Right kidney (tissue), 1 donor: ENCODE results near the gene CAMTA1.
"Not testable (repeated sequence)": the region's sequence is repeated elsewhere in the genome, so short reads cannot be mapped to it uniquely, and the experiment has no call there.

Source experiments
- DNase-seq: peaks from one replicate; pipeline ENCODE4 v3.0.0-alpha.2; 2016

The CAMTA1 gene

DNA sequence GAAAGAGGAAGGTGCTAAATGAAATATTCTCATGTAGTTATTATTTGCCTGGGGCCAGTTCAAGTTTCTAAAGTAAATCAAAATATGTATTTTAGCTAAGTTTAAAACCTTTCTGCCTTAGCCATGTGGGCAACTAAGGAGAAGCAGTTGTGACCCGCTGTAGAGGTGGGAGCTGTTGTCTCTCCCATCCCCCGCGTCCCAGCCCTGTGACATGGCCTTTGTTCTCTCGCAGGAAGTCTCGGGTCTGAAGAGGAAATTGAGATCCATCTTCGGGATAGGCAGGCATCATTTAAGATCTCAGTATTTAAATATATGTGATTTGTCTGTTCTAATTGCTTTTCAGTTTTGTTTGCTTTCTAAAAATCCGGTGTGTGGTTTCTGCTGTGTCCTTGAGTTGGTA lies 121.5 kb downstream of the CAMTA1 start:
- no peak for DNase-seq

DNA sequence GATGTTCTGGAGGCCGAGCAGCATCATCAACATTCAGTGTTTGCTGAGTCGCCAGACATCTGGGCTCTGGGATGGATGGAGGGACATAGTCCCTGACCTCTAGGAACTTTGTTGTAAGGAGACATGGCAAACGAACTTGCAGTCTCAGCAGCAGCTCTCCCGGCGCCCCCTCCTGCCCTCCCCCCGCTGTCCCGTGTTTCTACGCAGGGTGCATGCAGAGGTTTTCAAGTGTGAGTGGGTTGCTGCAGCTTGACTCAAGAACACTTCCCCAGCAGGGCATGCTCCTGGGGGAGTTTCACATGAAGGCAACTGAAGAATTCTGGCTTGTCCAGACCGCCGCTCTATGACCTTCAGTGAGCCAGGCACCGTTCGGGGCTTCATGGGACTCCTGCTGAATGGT lies 121.9 kb downstream of the CAMTA1 start:
- no peak for DNase-seq

DNA sequence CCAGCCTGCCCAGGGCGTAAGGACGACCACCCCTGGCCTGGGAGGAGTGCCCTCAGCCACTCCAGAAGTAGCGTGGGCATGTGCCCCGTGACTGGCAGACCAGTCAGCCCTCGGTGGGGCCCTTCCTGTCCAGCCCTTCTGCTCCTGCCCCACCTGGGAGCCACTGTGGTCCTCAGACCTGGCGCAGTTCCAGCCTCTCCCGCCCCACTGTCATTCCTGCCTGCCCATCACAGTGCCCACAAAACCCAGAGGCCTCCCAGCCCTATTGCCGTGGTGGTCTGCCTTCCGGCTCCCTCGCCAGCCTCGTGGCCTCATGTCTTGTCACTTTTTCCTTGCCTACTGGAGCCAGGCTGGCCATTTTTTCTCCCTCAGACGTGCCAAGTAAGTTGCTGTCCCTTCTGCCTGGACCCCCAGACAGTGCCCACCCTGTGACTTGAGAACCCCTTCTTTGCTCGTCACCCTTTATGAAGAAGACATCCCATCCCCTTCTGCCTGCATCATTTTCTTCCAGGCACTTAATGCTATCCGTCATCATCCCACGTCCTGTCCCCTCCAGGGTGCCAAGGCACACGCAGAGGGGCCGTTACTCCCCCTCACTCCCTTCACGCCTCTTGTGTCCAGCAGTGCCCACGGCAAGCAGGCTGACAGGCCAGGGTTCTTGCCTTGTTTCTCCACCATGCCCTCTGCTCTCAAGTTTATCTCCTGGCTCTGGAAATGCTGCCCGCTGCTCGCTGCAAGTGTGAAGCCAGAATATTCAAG lies 122.6 kb downstream of the CAMTA1 start:
- DNase-seq = no peak

DNA sequence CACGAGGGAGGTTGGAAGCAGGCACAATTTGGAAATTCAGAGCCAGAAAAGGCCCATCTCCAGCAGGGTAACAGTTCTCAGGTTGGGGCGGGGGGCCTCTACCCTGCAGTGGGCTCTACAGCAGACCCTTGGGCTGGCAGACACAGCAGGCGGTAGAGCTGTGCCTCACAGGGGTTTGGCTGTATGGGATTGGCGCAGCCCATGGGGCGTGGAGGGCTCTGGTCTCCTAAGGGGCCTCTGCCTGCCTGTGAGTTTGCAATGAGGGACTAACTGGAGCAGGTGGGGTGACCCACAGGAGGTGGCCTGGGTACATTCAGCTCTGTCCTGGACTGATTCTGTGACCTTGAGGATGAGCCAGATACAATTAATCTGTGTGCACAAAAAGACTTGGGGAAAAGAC lies 124.1 kb downstream of the CAMTA1 start:
- no peak for DNase-seq

DNA sequence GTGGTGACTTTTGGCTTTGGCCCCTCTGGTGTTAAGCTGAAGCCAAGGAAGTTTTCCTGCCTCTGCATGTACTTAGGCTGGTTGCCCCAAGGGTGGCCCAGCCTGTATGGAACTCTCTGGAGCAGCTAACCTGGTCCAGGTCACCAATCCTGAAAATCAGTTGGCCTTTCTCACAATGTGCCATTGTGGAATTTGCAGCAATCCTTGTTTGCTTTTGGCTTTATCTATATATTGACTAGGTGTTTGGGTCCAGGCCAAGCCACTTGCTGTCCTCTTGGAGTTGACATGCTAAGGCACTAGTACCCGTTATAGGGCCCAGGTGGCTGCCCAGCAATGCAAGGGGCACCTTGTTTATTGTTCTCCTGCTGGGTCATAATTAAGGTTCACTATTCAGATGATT lies 124.6 kb downstream of the CAMTA1 start:
- no peak for DNase-seq

DNA sequence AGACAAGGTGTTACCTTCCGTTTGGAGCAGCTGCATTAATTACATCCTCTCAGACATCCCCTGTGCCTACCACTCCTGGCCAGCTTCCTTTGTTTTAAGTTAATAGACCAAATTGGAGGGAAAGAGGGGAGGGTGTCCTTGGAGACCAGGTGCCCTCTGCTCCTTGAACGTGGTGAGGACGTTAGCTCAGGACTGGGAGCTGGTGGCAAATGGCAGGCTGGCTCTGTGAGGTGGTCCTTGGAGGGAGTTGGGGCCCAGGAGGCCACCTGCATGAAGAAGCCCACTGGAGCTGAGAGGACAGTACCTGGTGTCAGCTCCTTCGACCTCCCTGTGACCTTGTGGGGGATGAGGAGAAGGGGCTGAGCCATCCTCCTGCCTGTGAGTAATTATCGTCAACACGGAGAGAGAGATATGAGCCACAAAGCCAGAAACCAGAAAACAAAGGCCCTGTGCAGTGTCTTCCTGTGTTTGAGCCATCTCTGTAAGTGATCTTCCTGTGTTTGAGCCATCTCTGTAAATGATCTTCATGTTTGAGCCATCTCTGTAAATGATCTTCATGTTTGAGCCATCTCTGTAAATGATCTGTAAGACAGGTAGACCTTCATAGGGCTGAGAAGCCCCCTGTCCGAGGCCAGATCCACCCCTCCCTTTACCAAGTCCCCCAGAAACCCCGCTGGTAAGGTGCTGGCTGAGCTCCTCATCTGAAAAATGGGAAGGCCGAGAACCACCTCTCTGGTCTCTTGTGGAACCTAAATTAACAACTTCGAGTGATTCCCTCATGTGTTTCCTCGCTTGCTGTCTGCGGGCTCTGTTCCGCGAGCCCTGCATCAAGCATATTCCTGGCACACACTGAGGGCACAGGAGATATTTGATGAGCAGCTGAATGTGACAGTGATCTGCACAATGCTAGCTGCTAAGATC lies 126.0 kb downstream of the CAMTA1 start:
- no peak for DNase-seq

DNA sequence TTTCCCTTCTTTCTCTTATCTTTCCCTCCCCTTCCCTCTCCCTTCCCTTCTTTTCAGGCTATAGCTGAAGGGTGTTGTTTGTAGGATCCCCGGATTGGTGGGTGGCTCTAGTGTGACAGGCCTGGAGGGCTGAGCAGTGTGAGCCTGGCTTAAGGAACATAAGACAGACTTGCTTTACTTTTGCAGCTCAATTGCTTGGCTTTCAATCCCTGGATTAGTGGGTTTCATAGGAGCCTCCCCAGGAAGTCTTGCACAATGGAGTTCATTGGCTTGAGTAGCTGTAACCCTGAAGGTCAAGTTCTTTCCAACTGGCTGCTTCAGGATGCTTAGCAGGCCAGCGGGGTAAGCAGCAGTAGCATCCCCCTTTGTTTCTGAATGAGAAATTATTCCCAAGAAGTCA lies 126.7 kb downstream of the CAMTA1 start:
- no peak for DNase-seq

DNA sequence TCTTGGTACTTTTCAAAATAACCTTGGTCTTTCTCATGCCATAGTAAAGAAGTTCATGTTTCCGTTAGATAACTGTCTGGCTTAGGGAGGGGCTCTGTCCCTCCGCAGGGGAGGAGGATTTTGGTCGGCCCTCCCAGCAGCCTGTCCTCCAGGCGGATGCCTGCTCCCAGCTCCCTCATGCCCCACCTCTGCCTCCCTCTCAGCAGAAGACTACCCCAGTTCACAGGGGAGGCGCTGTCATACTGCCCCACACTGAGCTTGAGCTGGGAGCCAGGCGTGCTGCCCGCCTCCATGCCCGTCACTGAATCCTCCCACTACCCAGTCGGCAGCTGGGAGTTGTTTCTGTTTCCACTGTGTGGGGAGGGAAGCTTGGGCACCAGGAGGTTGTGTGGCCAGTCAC lies 127.3 kb downstream of the CAMTA1 start:
- DNase-seq = peak; percentile 49

DNA sequence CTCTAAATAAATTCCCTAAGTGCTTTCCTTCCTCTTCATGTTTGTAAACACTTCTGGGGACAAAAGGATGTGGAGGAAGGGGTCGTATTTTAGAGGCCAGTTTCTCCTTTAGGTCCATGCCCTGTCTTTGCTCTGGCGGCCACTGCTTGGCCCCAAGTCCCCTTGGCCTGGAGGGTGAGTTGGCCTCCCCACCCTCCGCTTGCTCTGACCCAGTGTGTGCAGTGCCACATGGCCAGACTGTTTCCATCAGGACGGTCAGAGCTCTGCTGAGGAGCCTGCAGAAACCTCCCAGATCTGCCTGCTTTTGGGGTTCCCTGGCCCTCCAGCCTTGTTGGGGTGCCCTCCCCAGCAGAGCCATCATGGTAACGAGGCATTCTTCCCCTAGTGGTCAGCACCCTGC lies 127.8 kb downstream of the CAMTA1 start:
- no peak for DNase-seq

DNA sequence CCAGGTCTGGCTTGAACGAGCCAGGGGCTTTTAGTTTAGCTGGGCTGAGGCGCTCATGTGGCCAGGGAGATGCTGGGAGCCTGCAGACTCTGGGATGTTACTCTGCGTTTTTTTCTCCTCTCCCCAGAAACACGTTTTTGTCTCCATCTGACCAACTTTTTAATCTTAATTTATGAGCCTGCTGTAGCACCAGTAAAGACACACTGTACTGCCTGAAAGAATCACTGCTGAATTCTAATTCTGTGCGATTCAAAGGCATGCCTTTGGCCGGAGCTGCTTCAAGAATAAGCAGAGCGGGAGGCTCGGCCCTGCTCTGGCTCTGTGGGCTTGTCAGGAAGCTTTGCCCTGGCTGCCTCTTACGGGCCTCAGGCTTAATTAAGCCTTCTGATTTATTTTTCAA lies 129.5 kb downstream of the CAMTA1 start:
- DNase-seq = no peak

DNA sequence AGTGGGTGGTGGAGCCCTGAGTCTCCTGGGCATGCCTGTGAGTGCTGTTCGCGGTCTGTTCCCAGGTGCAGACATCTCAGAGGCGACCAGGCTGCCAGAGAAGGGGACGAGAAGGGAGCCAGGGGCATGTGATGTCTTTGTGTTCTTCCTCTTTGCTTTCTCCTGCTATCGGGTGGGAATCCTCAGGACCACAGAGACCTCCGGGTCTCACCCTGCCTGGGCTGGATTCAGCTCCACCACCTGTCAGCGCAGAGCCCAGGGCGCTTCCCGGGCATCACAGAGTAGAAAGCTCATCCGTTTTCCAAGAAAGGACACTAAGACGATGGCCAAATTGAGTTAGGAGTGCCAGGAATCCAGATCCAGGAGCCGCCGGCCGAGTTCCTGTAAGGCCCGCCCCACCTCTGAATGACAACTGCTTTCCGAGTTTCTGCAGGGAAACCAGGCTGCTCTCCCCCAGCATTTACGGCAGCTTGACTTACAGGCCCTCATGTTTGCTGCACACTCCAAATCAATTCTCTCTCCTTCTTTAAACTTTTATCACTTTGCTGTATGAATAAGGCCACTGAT lies 130.8 kb downstream of the CAMTA1 start:
- no peak for DNase-seq

DNA sequence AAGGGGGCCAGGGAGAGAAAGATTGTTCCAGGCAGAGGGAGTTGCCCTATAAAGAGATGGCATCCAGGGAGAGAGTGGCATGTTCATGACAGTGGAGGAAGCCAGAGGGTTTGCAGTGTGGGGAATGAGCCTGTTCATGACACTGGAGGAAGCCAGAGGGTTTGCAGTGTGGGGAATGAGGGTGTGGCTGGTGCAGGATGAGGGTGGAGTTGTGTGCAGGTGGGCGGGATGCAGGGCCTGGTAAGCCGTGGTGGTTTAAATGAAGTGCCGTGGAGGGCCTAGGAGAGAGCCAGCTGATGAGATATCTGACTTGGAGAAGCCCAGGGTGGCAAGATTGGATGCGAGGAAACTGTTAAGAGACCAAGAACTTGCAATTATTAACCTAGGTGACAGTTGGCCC lies 131.8 kb downstream of the CAMTA1 start:
- DNase-seq = no peak

DNA sequence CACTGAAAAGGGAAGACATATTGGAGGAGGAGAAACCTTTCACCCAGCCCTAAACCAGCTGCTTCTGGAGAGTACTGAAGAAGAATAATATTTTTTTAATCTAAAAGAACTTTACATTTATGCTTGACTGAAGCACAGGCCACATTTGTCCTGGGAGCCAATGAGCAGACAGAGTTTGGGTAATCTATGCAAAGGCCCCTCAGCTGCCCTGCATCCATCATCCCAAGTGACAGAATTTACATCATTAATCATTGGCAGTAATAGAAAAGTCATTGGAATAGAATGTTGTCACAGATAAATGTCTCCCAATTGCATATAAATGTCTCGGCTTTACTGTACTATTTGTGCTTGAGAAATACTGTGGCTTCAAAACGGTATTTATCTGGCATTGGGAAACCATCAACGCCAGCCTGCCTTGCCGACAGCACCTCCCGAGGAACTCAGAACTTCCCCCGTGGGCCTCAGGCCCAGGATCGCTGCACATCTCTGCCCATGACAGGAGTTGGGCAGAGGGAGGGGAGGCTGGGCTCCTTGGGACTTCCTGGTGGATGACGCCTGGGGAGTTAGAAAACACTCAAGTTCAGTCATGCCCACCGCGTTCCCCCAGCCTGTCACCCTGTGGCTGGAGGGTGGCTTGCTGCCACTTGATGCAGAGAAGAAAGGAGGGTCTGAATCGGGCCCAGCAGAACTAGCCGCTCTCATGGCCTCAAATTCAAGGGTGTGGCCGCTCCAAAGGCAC lies 133.1 kb downstream of the CAMTA1 start:
- DNase-seq = no peak

DNA sequence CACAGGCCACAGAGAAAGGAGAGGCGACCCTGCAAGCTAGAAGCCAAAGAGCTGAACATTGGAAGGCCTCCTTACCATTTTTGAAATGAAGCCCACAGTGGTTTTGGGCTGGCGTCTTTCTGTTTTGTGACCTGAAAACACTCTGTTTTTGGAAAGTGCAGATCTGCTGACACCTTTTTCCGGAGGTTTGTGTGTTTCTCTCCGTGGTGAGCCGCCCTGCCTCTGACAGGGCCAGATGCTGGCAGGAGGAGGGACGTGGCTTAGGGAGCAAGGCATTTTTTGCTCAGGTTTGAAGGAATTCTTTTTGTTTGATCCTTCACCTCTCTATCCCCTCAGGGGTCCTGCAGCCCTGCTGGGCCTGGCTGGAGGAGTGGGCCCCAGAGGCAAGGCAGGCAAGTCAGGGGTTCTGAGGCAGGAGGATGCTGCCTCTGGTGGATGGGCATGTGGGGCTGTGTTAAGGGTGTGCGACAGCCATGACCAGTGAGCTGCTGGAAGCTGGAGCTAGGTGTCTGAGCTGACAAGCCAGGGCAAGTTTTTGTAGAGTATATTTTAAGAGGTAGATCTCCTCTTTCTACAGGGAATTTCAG lies 133.8 kb downstream of the CAMTA1 start:
- DNase-seq = no peak

DNA sequence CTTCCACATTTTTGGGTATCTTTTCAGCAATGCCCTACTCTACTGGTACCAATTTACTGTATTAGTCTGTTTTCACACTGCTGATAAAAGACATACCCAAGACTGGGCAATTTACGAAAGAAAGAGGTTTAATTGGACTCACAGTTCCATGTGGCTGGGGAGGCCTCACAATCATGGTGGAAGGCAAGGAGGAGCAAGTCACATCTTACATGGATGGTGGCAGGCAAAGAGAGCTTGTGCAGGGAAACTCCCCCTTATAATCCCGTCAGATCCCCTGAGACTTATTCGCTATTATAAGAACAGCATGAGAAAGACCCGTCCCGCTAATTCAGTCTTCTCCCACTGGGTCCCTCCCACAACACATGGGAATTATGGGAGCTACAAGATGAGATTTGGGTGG lies 136.3 kb downstream of the CAMTA1 start:
- not testable (repeated sequence) for DNase-seq

DNA sequence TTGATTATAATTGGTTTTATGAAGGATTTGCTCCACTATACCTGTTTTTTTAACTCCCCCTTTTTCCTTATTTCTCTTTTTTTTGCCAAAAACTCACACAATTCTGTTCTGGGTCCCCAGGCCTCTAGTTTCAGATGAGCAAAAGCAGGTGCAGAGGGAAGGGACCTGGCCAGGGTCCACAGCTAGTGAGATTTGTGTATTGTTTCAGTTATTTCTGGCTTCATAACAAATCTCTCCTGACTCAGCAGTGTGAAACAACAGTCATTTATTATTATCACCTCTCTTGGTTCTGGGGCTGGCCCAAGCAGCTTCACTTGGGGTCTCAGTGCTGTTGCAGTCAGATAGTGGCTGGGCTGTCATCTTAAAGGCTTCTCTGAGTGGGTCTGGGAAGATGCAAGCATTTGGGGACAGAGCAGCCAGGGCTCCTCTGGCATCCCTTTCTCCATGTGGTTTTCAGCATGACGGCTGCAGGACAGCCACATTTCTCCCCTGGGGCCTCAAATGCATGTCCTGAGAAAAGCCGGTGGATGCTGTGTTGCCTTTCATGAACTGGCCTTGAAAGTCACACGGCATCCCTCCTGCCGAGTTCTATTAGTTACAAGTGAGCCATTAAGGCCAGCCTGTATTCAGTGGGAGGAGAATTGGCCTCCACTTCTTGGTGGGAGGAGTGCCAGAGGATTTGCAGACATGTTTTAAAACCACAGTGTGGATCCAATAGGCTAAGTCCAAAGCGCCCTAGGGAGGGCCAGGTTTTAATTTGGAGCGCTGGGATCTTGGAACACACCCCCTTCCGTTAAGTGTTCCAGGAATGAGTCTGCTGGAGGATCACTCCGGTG lies 137.1 kb downstream of the CAMTA1 start:
- DNase-seq = no peak

DNA sequence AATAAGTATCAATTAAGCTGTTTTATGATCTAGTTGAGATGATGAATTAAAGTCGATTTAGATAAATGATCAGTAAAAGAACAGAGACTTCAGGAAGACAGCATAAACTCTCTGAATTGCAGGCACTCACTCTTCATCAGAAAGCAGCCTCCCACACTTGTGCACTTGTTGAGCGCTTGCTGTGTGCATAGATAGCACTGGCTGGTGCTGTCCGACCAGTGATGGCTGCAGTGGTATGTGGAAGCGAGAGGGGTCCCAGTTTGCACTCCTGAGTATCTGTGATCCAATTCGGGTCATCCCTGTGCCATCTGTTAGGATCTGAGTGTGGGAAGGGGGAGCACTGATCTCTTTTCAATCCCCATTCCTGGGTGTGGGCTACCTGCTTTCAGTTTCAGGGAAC lies 137.8 kb downstream of the CAMTA1 start:
- no peak for DNase-seq

DNA sequence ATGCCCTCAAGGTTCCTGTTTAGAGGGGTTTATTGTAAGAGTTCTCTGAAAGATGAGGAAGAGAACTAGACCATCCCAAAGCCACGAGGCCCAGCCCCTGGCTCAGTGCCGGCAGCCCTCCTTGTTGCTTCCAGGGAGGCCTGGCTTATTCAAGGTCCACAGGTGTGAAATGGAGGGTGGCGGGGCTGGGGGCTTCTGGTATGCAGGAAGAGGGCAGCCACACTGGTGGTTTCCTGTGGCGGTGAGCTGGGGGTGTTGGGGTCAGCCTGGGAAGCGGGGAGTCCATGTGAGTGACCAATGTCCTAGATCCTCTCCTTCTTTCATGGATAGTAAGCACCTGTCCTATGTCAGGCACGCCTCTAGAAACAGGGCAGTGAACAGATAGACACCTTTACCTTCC lies 138.2 kb downstream of the CAMTA1 start:
- DNase-seq = no peak

DNA sequence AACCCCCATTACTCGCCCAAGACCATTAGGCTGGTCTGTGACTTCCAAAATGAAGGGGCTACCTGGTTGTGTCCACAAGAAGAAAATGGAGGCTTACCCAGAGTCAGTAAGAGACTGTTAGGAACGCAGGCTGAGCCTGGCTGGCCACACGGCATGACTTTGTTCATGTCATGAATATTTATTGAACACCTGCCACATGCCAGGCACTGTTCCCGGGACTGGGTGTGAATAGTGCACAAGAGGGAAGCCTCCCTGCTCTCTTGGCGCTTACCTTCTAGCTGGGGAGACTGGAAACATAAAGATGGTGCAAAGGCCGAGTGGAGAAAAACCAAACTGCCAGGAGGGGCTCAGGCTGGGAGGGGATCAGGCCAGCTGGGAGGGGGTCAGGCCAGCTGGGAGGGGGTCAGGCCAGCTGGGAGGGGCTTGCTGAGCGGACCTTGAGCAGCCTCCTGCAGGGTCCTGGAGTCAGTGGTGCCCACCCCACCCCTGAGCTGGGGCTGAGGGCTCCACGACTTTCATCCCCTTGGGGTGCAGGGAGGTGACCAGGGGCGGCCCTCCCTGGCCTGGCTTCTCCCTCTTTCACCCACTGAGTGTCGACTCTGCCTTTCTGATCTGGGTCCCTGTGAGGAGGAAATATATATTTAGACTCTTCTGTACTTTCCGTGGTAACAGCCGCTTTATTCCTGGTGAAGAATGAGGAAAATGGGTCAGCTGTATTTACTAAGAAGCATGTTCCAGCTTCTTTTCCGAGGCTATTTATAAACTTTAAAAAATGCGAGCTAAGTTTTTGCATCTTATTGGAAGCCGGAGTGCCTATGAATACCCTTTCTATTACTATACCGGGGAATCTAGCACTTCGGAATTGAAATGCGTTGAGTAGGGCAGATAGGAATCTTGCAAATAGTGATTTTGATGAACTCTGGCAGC lies 139.0 kb downstream of the CAMTA1 start:
- DNase-seq = no peak

DNA sequence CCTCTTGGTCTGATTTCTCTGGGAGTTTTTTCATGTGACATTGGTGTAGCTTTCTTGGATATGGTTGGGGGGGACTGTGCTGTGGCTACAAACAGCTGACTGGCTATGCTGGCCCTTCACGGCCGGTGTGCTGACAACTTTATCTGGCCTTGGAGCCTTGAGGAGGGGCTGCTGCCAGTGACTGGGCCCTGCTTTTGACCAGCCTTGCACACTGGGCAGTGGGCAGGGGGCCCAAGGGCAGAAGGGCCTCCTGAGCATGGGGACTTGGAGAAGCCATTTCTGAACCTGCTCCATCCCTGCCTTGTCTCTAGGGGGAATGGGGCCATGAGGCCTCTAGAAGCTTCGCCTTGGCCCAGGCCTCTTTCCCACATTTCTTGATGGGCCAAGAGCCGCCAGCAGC lies 139.6 kb downstream of the CAMTA1 start:
- DNase-seq = no peak
